ENCODE results near the gene ACOT13. TPM values are rescaled to one million over a fixed set of nuclear protein-coding genes. Genes with fewer than 3 reads are reported as not detected.

ACOT13 gene
- total RNA-seq, 4 donors from 2014 or later, result 3.4 to 8.9 (median 6.8) TPM

DNA sequence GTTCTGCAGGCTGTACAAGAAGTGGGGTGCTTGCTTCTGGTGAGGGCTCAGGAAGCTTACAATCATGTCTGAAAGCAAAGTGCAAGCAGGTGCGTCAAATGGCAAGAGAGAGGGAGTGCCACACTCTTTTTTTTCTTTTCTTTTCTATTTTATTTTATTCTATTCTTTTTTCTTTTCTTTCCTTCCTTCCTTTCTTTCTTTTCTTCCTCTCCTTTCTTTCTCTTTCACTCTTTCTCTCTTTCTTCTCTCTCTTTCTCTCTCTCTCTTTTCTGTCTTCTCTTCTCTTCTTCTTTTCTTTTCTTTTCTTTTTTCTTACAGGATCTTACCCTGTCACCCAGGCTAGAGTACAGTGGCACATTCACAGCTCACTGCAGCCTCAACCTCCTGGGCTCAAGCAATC is 19.5 kb downstream of the ACOT13 start:
- no peak for TF ChIP-seq CTCF (IDR thresholded peaks at IDR 0.05)
- no peak for TF ChIP-seq EP300 (IDR thresholded peaks at IDR 0.05)
- TF ChIP-seq POLR2AphosphoS5 (IDR thresholded peaks at IDR 0.05), result no peak
- no peak for TF ChIP-seq POLR2A (IDR thresholded peaks at IDR 0.05)
- no peak for ATAC-seq
- Histone ChIP-seq H3K27ac (no peak overlapping the region), H3K36me3 (no peaks in the 10 kb centered on the region), H3K9me3 (no peaks in the 10 kb centered on the region), H3K4me3 (no peak overlapping the region), H3K27me3 (no peaks in the 10 kb centered on the region), H3K4me1 (no peaks in the 10 kb centered on the region)
- 67 to 100% methylated on average over 1 of the region's 1 CpG for WGBS, 2 donors (ENCODE audit: low coverage in 1 of 2)

DNA sequence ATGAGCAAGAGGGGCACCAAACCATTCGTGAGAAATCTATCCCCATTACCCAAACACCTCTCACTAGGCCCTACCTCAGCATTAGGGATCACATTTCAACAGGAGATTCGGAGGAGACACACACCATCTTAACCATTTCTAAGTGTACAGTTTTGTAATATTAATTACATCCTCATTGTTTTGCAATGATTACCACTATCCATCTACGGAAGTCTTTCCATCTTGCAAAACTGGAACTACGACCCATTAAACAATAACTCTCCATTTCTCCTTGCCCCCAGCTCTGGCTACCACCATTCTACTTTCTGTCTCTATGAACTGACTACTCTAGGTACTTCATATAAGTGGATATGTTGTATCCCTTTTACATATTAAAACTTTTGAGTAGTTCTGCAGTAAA is 20.1 kb downstream of the ACOT13 start:
- 91 to 96% methylated on average over 4 of the region's 4 CpGs for WGBS, 2 donors (ENCODE audit: low coverage in 1 of 2)
- TF ChIP-seq POLR2AphosphoS5 (IDR thresholded peaks at IDR 0.05) (no peak), CTCF (IDR thresholded peaks at IDR 0.05) (no peak)
- Histone ChIP-seq H3K4me1 (no peaks in the 10 kb centered on the region), H3K4me3 (no peak overlapping the region), H3K27ac (no peak overlapping the region), H3K27me3 (no peaks in the 10 kb centered on the region), H3K36me3 (no peaks in the 10 kb centered on the region), H3K9me3 (no peaks in the 10 kb centered on the region)
- no peak for ATAC-seq

DNA sequence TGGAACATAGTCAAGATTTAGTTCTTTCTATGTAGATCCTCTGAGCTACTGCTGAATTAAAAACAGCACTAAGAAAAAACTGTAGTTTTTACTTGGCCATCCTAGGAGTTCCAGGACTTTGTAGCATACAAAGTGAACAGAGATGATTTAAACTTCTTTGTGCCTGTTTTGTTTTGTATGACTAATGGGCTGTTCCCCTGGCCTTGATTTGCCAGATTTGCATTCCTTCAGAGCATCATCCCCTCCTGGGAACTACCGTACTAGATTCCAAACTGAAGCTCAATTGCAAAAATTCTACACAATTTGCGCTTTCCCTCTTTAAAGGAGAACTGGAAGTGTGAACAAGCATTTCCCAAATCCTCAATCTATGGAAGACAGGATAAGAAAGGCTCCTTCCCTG is 23.1 kb downstream of the ACOT13 start:
- ATAC-seq, result peak; percentile 53

GRCh38 chr6:24690593-24690992 is 23.7 kb downstream of the ACOT13 start:
- H3K9me3 ChIP-seq, result no peaks in the 10 kb centered on the region

More for the DNA sequence above, 23.1 kb downstream of the ACOT13 start:
- Histone ChIP-seq H3K27ac (no peak overlapping the region), H3K4me3 (no peak overlapping the region), H3K4me1 (no peaks in the 10 kb centered on the region), H3K27me3 (no peaks in the 10 kb centered on the region), H3K9me3 (no peaks in the 10 kb centered on the region), H3K36me3 (no peaks in the 10 kb centered on the region)
- TF ChIP-seq POLR2AphosphoS5 (IDR thresholded peaks at IDR 0.05) (no peak), POLR2A (IDR thresholded peaks at IDR 0.05) (no peak), EP300 (IDR thresholded peaks at IDR 0.05) (no peak), CTCF (IDR thresholded peaks at IDR 0.05) (no peak)
- WGBS, 2 donors (ENCODE audit: low coverage in 1 of 2), result 43 to 88% methylated on average over 1 to 2 of the region's 2 CpGs

More at GRCh38 chr6:24690593-24690992, 23.7 kb downstream of the ACOT13 start:
- TF ChIP-seq POLR2AphosphoS5 (IDR thresholded peaks at IDR 0.05), result no peak
- no peak for TF ChIP-seq CTCF (IDR thresholded peaks at IDR 0.05)
- no peak for TF ChIP-seq POLR2A (IDR thresholded peaks at IDR 0.05)
- TF ChIP-seq EP300 (IDR thresholded peaks at IDR 0.05), result no peak
- Histone ChIP-seq H3K27me3 (no peaks in the 10 kb centered on the region), H3K36me3 (no peaks in the 10 kb centered on the region), H3K27ac (no peak overlapping the region), H3K4me1 (no peaks in the 10 kb centered on the region), H3K4me3 (no peak overlapping the region)
- no peak for ATAC-seq
- WGBS, 2 donors (ENCODE audit: low coverage in 1 of 2), result 57 to 90% methylated on average over 1 of the region's 1 CpG

Data from gastroesophageal sphincter (tissue), 4 donors.